Liver (tissue), 9 donors: ENCODE measurements around the gene LAYN. TPM values are rescaled to one million over a fixed set of nuclear protein-coding genes. Genes with fewer than 3 reads are reported as not detected.
A peak's percentile ranks its signal among the peaks of the same experiment; 100 is the strongest.

ENCODE experiments used
- DNase-seq: peaks from one replicate; pipeline ENCODE4 v3.0.0-alpha.2; 2017; ENCODE audit warnings: low spot score
- H3K27ac ChIP-seq, 2 donors: one replicate each; pipeline ENCODE4 v1.7.0; 2013; ENCODE audit warnings: inconsistent platforms in 2 of 2, low read length in 2 of 2, control low read depth in 1 of 2, low read depth in 1 of 2, mild to moderate bottlenecking in 1 of 2
- H3K27me3 ChIP-seq, 4 donors: one replicate each; pipeline versions ENCODE4 v1.6.1 to v1.7.0; 2013; ENCODE audit warnings: low read length in 3 of 4, inconsistent platforms in 1 of 4, mild to moderate bottlenecking in 1 of 4, moderate library complexity in 1 of 4; ENCODE audit not compliant: control insufficient read depth in 4 of 4, insufficient read depth in 4 of 4
- H3K36me3 ChIP-seq, 4 donors: one replicate each; pipeline versions ENCODE4 v1.6.1 to v1.7.0; 2013; ENCODE audit warnings: low read length in 3 of 4, mild to moderate bottlenecking in 3 of 4, low read depth in 1 of 4, moderate library complexity in 1 of 4; ENCODE audit not compliant: control insufficient read depth in 4 of 4, insufficient read depth in 3 of 4
- H3K4me1 ChIP-seq, 4 donors: one replicate each; pipeline versions ENCODE4 v1.6.1 to v1.7.0; 2013; ENCODE audit warnings: low read length in 3 of 4, mild to moderate bottlenecking in 3 of 4, moderate library complexity in 1 of 4; ENCODE audit not compliant: control insufficient read depth in 4 of 4, insufficient read depth in 4 of 4
- H3K4me3 ChIP-seq, 3 donors: one replicate each; pipeline versions ENCODE4 v1.6.1 to v1.7.0; 2013; ENCODE audit warnings: low read length in 3 of 3, control low read depth in 1 of 3, low read depth in 1 of 3, mild to moderate bottlenecking in 1 of 3
- H3K9ac ChIP-seq, 2 donors: one replicate each; pipeline ENCODE4 v1.7.0; 2013; ENCODE audit warnings: low read length in 2 of 2, mild to moderate bottlenecking in 2 of 2, moderate library complexity in 2 of 2, control low read depth in 1 of 2, low read depth in 1 of 2
- H3K9me3 ChIP-seq, 4 donors: one replicate each; pipeline versions ENCODE4 v1.6.1 to v1.7.0; 2013; ENCODE audit warnings: low read length in 3 of 4; ENCODE audit not compliant: control insufficient read depth in 4 of 4
- CTCF ChIP-seq: fragments of 150-350 bp; IDR thresholded peaks from 2 replicates; pipeline ENCODE4 v1.5.1; 2017; ENCODE audit warnings: improper control_type of control experiment, low read depth, low read length; ENCODE audit not compliant: missing input control
- EGR1 ChIP-seq, 2 donors: IDR thresholded peaks; 2 replicates each; pipeline ENCODE4 v1.6.1; 2016 to 2018; ENCODE audit warnings: antibody characterized with exemption in 2 of 2, low read depth in 2 of 2
- FOXA2 ChIP-seq: IDR thresholded peaks from 2 replicates; pipeline ENCODE4 v1.6.1; 2016; ENCODE audit warnings: antibody characterized with exemption
- GABPA ChIP-seq, 2 donors: IDR thresholded peaks in 1 of 2; conservative IDR thresholded peaks in 1 of 2; 2 replicates each; pipeline ENCODE4 v1.6.1; 2016; ENCODE audit warnings: antibody characterized with exemption in 2 of 2, mild to moderate bottlenecking in 1 of 2, moderate library complexity in 1 of 2
- HNF4A ChIP-seq, 2 donors: conservative IDR thresholded peaks; 2 replicates each; pipeline ENCODE4 v1.6.1; 2016; ENCODE audit warnings: antibody characterized with exemption in 2 of 2, mild to moderate bottlenecking in 2 of 2
- HNF4G ChIP-seq: IDR thresholded peaks from 2 replicates; pipeline ENCODE4 v1.6.1; 2016; ENCODE audit warnings: antibody characterized with exemption
- MAX ChIP-seq: IDR thresholded peaks from 2 replicates; pipeline ENCODE4 v1.6.1; 2016; ENCODE audit warnings: antibody characterized with exemption
- RAD21 ChIP-seq, 2 donors: IDR thresholded peaks; 2 replicates each; pipeline ENCODE4 v1.6.1; 2016; ENCODE audit warnings: antibody characterized with exemption in 2 of 2, mild to moderate bottlenecking in 2 of 2
- RXRA ChIP-seq, 2 donors: IDR thresholded peaks; 2 replicates each; pipeline ENCODE4 v1.6.1; 2017 to 2018; ENCODE audit warnings: antibody characterized with exemption in 2 of 2, mild to moderate bottlenecking in 1 of 2
- SP1 ChIP-seq: IDR thresholded peaks from 2 replicates; pipeline ENCODE4 v1.6.1; 2018; ENCODE audit warnings: antibody characterized with exemption, mild to moderate bottlenecking
- TAF1 ChIP-seq: conservative IDR thresholded peaks from 2 replicates; pipeline ENCODE4 v1.6.1; 2016; ENCODE audit warnings: antibody characterized with exemption, mild to moderate bottlenecking
- YY1 ChIP-seq: IDR thresholded peaks from 2 replicates; pipeline ENCODE4 v1.6.1; 2016; ENCODE audit warnings: antibody characterized with exemption, mild to moderate bottlenecking
- WGBS: extraction: QIAGEN DNeasy Blood & Tissue Kit; methylation state at CpG from one replicate; pipeline ENCODE4 v1.1.7; 2013; 5-methylcytosine and 5-hydroxymethylcytosine counted together
- polyA plus RNA-seq, 2 donors: library from polyadenylated mRNA; stranded (reverse) in 1 of 2; unstranded in 1 of 2; fragments of 200-250 nt in 1 of 2; fragments of >200 nt in 1 of 2; fragmentation: Nextera tagmentation in 1 of 2; extraction: Ambion mirVana in 1 of 2; gene quantifications; one replicate each; pipeline versions ENCODE4 v1.2.1 to v1.2.3, GENCODE V29; 2013 to 2015
- total RNA-seq, 2 donors: library from RNA; depleted of rRNA; stranded (reverse); fragments of >200 nt; gene quantifications; one replicate each; pipeline ENCODE4 v1.2.3, GENCODE V29; 2014
- TF ChIP-seq, protein P1 (sequence below): IDR thresholded peaks from 2 replicates; pipeline ENCODE4 v1.6.1; 2016; ENCODE audit warnings: antibody characterized with exemption
- TF ChIP-seq, protein P2 (sequence below): IDR thresholded peaks from 2 replicates; pipeline ENCODE4 v1.6.1; 2016; ENCODE audit warnings: antibody characterized with exemption, mild to moderate bottlenecking
- donor health status: healthy.
- donor health status: healthy.
- donor health status: healthy.
- donor health status: healthy.
- donor health status: healthy.

Gene LAYN
- total and polyA plus RNA-seq, 4 donors: 0.43 to 0.98 (median 0.88) TPM

DNA sequence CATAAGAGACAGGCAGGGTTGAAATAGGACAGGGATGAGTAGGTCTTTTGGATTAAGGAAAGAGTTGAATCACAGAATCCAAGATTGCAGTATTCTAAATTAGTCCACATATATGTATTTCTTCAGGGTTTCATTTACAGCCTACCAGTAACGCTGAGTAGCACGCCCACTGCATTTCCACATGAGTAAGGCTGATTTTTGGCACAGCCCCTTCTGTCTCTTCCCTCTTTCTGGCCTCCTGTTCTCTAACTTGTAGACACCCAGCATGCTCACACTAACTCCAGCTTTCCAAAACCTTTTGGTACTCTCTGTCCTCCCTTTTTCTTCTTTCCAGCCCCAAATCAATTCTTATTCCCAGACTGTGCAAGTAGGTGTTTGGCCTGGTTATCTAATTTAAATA is 58.0 kb downstream of the LAYN start:
- Histone ChIP-seq H3K36me3 (no peaks in the 10 kb centered on the region), H3K27ac (no peak overlapping the region), H3K4me1 (peaks cover 0 to 5% (median 1%) of the 10 kb centered on the region in 4 donors), H3K9ac (no peak overlapping the region), H3K27me3 (no peaks in the 10 kb centered on the region), H3K4me3 (no peak overlapping the region), H3K9me3 (no peaks in the 10 kb centered on the region)
- no peak for DNase-seq
- TF ChIP-seq HNF4G: no peak
- TF ChIP-seq, protein P1, sequence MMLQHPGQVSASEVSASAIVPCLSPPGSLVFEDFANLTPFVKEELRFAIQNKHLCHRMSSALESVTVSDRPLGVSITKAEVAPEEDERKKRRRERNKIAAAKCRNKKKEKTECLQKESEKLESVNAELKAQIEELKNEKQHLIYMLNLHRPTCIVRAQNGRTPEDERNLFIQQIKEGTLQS: no peak
- 83% methylated on average over 2 of the region's 2 CpGs for WGBS

DNA sequence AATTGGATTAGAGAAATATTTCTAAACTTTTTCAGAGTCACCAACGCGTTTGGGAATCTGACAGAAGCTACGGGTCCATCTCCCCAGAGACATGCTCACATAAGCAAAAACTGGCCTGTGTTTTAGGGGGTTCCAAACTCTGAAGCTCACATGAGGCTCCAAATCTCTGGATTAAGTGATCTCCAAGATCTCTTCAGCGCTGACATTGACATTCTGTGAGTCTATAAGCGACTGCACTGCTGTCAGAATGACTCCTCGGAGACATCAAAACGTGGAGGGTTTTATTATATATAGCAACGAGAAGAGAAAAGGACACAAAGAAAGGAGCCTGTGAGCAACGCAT is 61.1 kb downstream of the LAYN start:
- 38% methylated on average over 9 of the region's 9 CpGs for WGBS
- H3K9ac ChIP-seq: peak overlapping the region; percentile 63 to 74
- no peaks in the 10 kb centered on the region for H3K36me3 ChIP-seq
- peak overlapping the region; percentile 32 to 75 for H3K27ac ChIP-seq
- no peaks in the 10 kb centered on the region for H3K9me3 ChIP-seq
- H3K27me3 ChIP-seq: no peaks in the 10 kb centered on the region
- peaks cover under 1 to 20% (median 10%) of the 10 kb centered on the region in 4 donors for H3K4me1 ChIP-seq
- no peak for TF ChIP-seq MAX
- no peak for DNase-seq
- H3K4me3 ChIP-seq: peak overlapping the region in 1 of 3 donors; percentile 92

DNA sequence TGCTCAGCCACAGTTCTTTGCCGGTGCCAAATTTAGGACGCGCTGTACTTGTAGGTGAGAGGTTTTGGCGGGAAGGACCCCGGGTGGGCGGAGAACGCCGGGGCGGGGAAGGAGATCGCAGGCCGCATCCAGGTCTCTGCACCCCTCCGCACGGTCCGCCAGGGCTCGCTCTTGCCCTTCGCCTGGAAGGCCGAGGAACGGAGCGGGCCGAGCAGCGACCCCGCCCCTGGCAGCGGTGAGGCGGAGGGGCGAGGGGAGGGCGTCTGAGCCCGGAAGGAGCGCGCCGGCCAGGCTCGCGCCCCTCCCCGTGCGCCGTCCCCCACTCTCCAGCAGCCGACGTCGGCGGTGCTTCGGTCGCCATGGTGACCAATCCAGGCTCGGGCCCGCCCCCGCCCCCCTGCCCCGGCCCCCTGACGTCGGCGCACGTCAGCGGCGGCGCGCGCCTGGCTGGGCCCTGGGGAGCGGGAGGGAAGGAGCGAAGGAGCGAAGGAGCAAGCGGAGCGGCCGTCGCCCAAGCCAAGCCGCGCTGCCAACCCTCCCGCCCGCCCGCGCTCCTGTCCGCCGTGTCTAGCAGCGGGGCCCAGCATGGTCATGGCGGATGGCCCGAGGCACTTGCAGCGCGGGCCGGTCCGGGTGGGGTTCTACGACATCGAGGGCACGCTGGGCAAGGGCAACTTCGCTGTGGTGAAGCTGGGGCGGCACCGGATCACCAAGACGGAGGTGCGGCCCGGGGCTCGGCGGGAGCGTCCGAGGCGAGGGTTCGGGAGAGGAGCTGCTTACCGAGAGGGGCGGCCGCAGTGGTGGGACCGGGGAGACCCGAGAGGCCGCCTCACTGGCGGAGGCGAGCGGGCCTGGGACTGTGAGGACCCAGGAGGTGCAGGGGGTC is 61.7 kb downstream of the LAYN start, which contains the start of gene SIK2:
SIK2 (plus strand) TSS at position 471 of the 886 bp plus-strand sequence; CDS start at position 586, 115 bp downstream.
- DNase-seq: peak; percentile 92
- TF ChIP-seq HNF4A (conservative IDR thresholded peaks at IDR 0.05) (peak in 1 of 2 donors; percentile 4), RAD21 (IDR thresholded peaks at IDR 0.05) (peak; percentile 92 to 96), CTCF (peak; percentile 96), RXRA (IDR thresholded peaks at IDR 0.05) (peak in 1 of 2 donors; percentile 20), YY1 (peak; percentile 55), FOXA2 (no peak), TAF1 (no peak), EGR1 (IDR thresholded peaks at IDR 0.05; ENCODE audit: low read depth in 2 of 2) (no peak), SP1 (peak; percentile 29), MAX (no peak), GABPA (IDR thresholded peaks at IDR 0.05 in 1 of 2, conservative IDR thresholded peaks at IDR 0.05 in 1 of 2) (peak in 1 of 2 donors; percentile 10)
- TF ChIP-seq, protein P2, sequence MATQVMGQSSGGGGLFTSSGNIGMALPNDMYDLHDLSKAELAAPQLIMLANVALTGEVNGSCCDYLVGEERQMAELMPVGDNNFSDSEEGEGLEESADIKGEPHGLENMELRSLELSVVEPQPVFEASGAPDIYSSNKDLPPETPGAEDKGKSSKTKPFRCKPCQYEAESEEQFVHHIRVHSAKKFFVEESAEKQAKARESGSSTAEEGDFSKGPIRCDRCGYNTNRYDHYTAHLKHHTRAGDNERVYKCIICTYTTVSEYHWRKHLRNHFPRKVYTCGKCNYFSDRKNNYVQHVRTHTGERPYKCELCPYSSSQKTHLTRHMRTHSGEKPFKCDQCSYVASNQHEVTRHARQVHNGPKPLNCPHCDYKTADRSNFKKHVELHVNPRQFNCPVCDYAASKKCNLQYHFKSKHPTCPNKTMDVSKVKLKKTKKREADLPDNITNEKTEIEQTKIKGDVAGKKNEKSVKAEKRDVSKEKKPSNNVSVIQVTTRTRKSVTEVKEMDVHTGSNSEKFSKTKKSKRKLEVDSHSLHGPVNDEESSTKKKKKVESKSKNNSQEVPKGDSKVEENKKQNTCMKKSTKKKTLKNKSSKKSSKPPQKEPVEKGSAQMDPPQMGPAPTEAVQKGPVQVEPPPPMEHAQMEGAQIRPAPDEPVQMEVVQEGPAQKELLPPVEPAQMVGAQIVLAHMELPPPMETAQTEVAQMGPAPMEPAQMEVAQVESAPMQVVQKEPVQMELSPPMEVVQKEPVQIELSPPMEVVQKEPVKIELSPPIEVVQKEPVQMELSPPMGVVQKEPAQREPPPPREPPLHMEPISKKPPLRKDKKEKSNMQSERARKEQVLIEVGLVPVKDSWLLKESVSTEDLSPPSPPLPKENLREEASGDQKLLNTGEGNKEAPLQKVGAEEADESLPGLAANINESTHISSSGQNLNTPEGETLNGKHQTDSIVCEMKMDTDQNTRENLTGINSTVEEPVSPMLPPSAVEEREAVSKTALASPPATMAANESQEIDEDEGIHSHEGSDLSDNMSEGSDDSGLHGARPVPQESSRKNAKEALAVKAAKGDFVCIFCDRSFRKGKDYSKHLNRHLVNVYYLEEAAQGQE: peak; percentile 65
- under 1% methylated on average over 100 of the region's 100 CpGs for WGBS
- peak within 1 kb of the TSS; percentile 76 to 99 for H3K9ac ChIP-seq
- H3K36me3 ChIP-seq: no peaks in the 10 kb centered on the region
- H3K27ac ChIP-seq: peak within 1 kb of the TSS; percentile 90 to 99
- peak within 1 kb of the TSS; percentile 81 to 94 (median 92) for H3K4me3 ChIP-seq
- H3K9me3 ChIP-seq: no peaks in the 10 kb centered on the region
- H3K27me3 ChIP-seq: no peaks in the 10 kb centered on the region
- H3K4me1 ChIP-seq: peaks cover 1 to 24% (median 16%) of the 10 kb centered on the region in 4 donors
